Duodenal mucosa (tissue), 2 donors: ENCODE measurements around the gene ST3GAL4.
"Not testable (repeated sequence)": the region's sequence is repeated elsewhere in the genome, so short reads cannot be mapped to it uniquely, and the experiment has no call there.

Source experiments
- H3K27ac ChIP-seq: one replicate; pipeline ENCODE4 v1.7.0; 2013; ENCODE audit warnings: low read depth, low read length
- H3K27me3 ChIP-seq, 2 donors: one replicate each; pipeline ENCODE4 v1.7.0; 2013; ENCODE audit warnings: low read length in 2 of 2, control low read depth in 1 of 2; ENCODE audit not compliant: insufficient read depth in 2 of 2, control insufficient read depth in 1 of 2
- H3K36me3 ChIP-seq, 2 donors: one replicate each; pipeline ENCODE4 v1.7.0; 2013; ENCODE audit warnings: low read length in 2 of 2, control low read depth in 1 of 2; ENCODE audit not compliant: insufficient read depth in 2 of 2, control insufficient read depth in 1 of 2
- H3K4me1 ChIP-seq, 2 donors: one replicate each; pipeline ENCODE4 v1.7.0; 2013; ENCODE audit warnings: low read length in 2 of 2, control low read depth in 1 of 2; ENCODE audit not compliant: insufficient read depth in 2 of 2, control insufficient read depth in 1 of 2
- H3K4me3 ChIP-seq, 2 donors: one replicate each; pipeline ENCODE4 v1.7.0; 2013; ENCODE audit warnings: low read length in 2 of 2, low read depth in 1 of 2
- H3K9ac ChIP-seq, 2 donors: one replicate each; pipeline ENCODE4 v1.7.0; 2013; ENCODE audit warnings: low read length in 2 of 2, low read depth in 1 of 2
- H3K9me3 ChIP-seq, 2 donors: one replicate each; pipeline ENCODE4 v1.7.0; 2013; ENCODE audit warnings: low read length in 2 of 2, control low read depth in 1 of 2; ENCODE audit not compliant: control insufficient read depth in 1 of 2

ST3GAL4 gene

GRCh38 chr11:126385991-126386728 is 30.7 kb downstream of the ST3GAL4 start:
- no peaks in the 10 kb centered on the region for H3K27me3 ChIP-seq
- peaks cover 0 to 4% of the 10 kb centered on the region in 2 donors for H3K4me1 ChIP-seq
- no peak overlapping the region for H3K4me3 ChIP-seq
- no peaks in the 10 kb centered on the region for H3K9me3 ChIP-seq
- no peaks in the 10 kb centered on the region for H3K36me3 ChIP-seq
- H3K9ac ChIP-seq = no peak overlapping the region
- H3K27ac ChIP-seq = no peak overlapping the region

- not testable (repeated sequence) for H3K36me3 ChIP-seq, H3K9ac ChIP-seq, H3K4me1 ChIP-seq, H3K9me3 ChIP-seq, H3K27ac ChIP-seq, H3K27me3 ChIP-seq, H3K4me3 ChIP-seq
Observed at GRCh38 chr11:126386729-126387071, 31.2 kb downstream of the ST3GAL4 start.

GRCh38 chr11:126387857-126388256 is 32.4 kb downstream of the ST3GAL4 start:
- Histone ChIP-seq H3K4me3 (no peak overlapping the region), H3K4me1 (peaks cover 0 to 8% of the 10 kb centered on the region in 2 donors), H3K27ac (no peak overlapping the region), H3K9ac (no peak overlapping the region), H3K9me3 (no peaks in the 10 kb centered on the region), H3K27me3 (no peaks in the 10 kb centered on the region), H3K36me3 (no peaks in the 10 kb centered on the region)

GRCh38 chr11:126390272-126390867 is 34.9 kb downstream of the ST3GAL4 start:
- Histone ChIP-seq H3K9me3 (no peaks in the 10 kb centered on the region), H3K9ac (no peak overlapping the region), H3K27me3 (no peaks in the 10 kb centered on the region), H3K4me1 (peaks cover 4 to 8% of the 10 kb centered on the region in 2 donors), H3K27ac (no peak overlapping the region), H3K36me3 (no peaks in the 10 kb centered on the region), H3K4me3 (no peak overlapping the region)

- H3K36me3 ChIP-seq = no peaks in the 10 kb centered on the region
- H3K9ac ChIP-seq = no peak overlapping the region
- H3K27ac ChIP-seq = no peak overlapping the region
- no peaks in the 10 kb centered on the region for H3K27me3 ChIP-seq
- peaks cover 4 to 8% of the 10 kb centered on the region in 2 donors for H3K4me1 ChIP-seq
- no peak overlapping the region for H3K4me3 ChIP-seq
- H3K9me3 ChIP-seq = no peaks in the 10 kb centered on the region
Observed at GRCh38 chr11:126391286-126391954, 35.9 kb downstream of the ST3GAL4 start.

- Histone ChIP-seq H3K36me3 (no peaks in the 10 kb centered on the region), H3K4me1 (peaks cover 4% of the 10 kb centered on the region in 2 donors), H3K9me3 (no peaks in the 10 kb centered on the region), H3K9ac (no peak overlapping the region), H3K27ac (no peak overlapping the region), H3K4me3 (no peak overlapping the region), H3K27me3 (no peaks in the 10 kb centered on the region)
Observed at GRCh38 chr11:126391970-126392632, 36.6 kb downstream of the ST3GAL4 start.

- Histone ChIP-seq H3K36me3 (no peaks in the 10 kb centered on the region), H3K4me3 (no peak overlapping the region), H3K9me3 (no peaks in the 10 kb centered on the region), H3K27ac (no peak overlapping the region), H3K9ac (no peak overlapping the region), H3K27me3 (no peaks in the 10 kb centered on the region), H3K4me1 (peaks cover 4% of the 10 kb centered on the region in 2 donors)
Observed at GRCh38 chr11:126392633-126393013, 37.1 kb downstream of the ST3GAL4 start.

- Histone ChIP-seq H3K9me3 (no peaks in the 10 kb centered on the region), H3K9ac (no peak overlapping the region), H3K27ac (no peak overlapping the region), H3K27me3 (no peaks in the 10 kb centered on the region), H3K4me3 (no peak overlapping the region), H3K4me1 (peaks cover 4% of the 10 kb centered on the region in 2 donors), H3K36me3 (no peaks in the 10 kb centered on the region)
Observed at GRCh38 chr11:126393143-126393542, 37.7 kb downstream of the ST3GAL4 start.

- peaks cover 4% of the 10 kb centered on the region in 2 donors for H3K4me1 ChIP-seq
- H3K9me3 ChIP-seq = no peaks in the 10 kb centered on the region
- H3K9ac ChIP-seq = no peak overlapping the region
- no peak overlapping the region for H3K4me3 ChIP-seq
- H3K27me3 ChIP-seq = no peaks in the 10 kb centered on the region
- no peaks in the 10 kb centered on the region for H3K36me3 ChIP-seq
- H3K27ac ChIP-seq = no peak overlapping the region
Observed at GRCh38 chr11:126394036-126394435, 38.5 kb downstream of the ST3GAL4 start.

GRCh38 chr11:126394634-126395072 is 39.2 kb downstream of the ST3GAL4 start:
- not testable (repeated sequence) for H3K9ac ChIP-seq, H3K4me3 ChIP-seq, H3K4me1 ChIP-seq, H3K27me3 ChIP-seq, H3K9me3 ChIP-seq, H3K27ac ChIP-seq, H3K36me3 ChIP-seq
